HEK293T (cell line): ENCODE results near the gene ANKRD33B.

ENCODE experiments used
- CTCF ChIA-PET: fragments of 350-600 bp; formaldehyde crosslinking; extraction: SDS; loops from one replicate; lab custom pipeline; 2021; ENCODE audit warnings: antibody characterized with exemption, inconsistent platforms; lab: Yijun Ruan, JAX
- POLR2A ChIA-PET: fragments of 350-600 bp; formaldehyde crosslinking; extraction: SDS; loops from one replicate; lab custom pipeline; 2020; ENCODE audit warnings: antibody characterized with exemption, inconsistent platforms; lab: Yijun Ruan, JAX
- DNase-seq: peaks from one replicate; pipeline ENCODE4 v3.0.0; 2012; ENCODE audit warnings: mixed read lengths; ENCODE audit errors: extremely low spot score
- ARNT ChIP-seq: fragments of 450-650 bp; IDR thresholded peaks from 2 replicates; pipeline ENCODE4 v1.6.1; 2017; ENCODE audit warnings: mild to moderate bottlenecking
- BHLHE40 ChIP-seq: fragments of 450-650 bp; IDR thresholded peaks from 2 replicates; pipeline ENCODE4 v1.6.1; 2016; ENCODE audit warnings: mild to moderate bottlenecking, moderate library complexity, borderline replicate concordance
- CTBP1 ChIP-seq: fragments of 450-650 bp; IDR thresholded peaks from 2 replicates; pipeline ENCODE4 v1.6.1; 2016; ENCODE audit warnings: borderline replicate concordance
- ELF4 ChIP-seq: fragments of 450-650 bp; IDR thresholded peaks from 2 replicates; pipeline ENCODE4 v1.6.1; 2017; ENCODE audit warnings: antibody characterized with exemption
- FOXA1 ChIP-seq: fragments of 450-650 bp; IDR thresholded peaks from 2 replicates; pipeline ENCODE4 v1.6.1; 2016; ENCODE audit warnings: mild to moderate bottlenecking
- FOXK2 ChIP-seq: fragments of 450-650 bp; IDR thresholded peaks from 2 replicates; pipeline ENCODE4 v1.6.1; 2016; ENCODE audit warnings: mild to moderate bottlenecking
- FOXM1 ChIP-seq: fragments of 450-650 bp; IDR thresholded peaks from 2 replicates; pipeline ENCODE4 v1.6.1; 2017; ENCODE audit warnings: mild to moderate bottlenecking, borderline replicate concordance
- HDGF ChIP-seq: fragments of 450-650 bp; IDR thresholded peaks from 2 replicates; pipeline ENCODE4 v1.6.1; 2017; ENCODE audit warnings: antibody characterized with exemption, borderline replicate concordance
- L3MBTL2 ChIP-seq: fragments of 450-650 bp; conservative IDR thresholded peaks from 2 replicates; pipeline ENCODE4 v1.6.1; 2016; ENCODE audit warnings: mild to moderate bottlenecking
- LEF1 ChIP-seq: fragments of 450-650 bp; IDR thresholded peaks from 2 replicates; pipeline ENCODE4 v1.6.1; 2017; ENCODE audit warnings: mild to moderate bottlenecking, borderline replicate concordance
- NFRKB ChIP-seq: fragments of 450-650 bp; IDR thresholded peaks from 2 replicates; pipeline ENCODE4 v1.6.1; 2016; ENCODE audit warnings: mild to moderate bottlenecking, moderate library complexity
- PKNOX1 ChIP-seq: fragments of 450-650 bp; IDR thresholded peaks from 2 replicates; pipeline ENCODE4 v1.6.1; 2016
- SP1 ChIP-seq: fragments of 450-650 bp; IDR thresholded peaks from 2 replicates; pipeline ENCODE4 v1.6.1; 2017
- SUZ12 ChIP-seq: fragments of 450-650 bp; IDR thresholded peaks from 2 replicates; pipeline ENCODE4 v1.6.1; 2016; ENCODE audit warnings: mild to moderate bottlenecking
- TARDBP ChIP-seq: fragments of 450-650 bp; IDR thresholded peaks from 2 replicates; pipeline ENCODE4 v1.6.1; 2016
- ZNF384 ChIP-seq: fragments of 450-650 bp; IDR thresholded peaks from 2 replicates; pipeline ENCODE4 v1.6.1; 2016

The ANKRD33B gene

GRCh38 chr5:10610058-10610457, 46.2 kb downstream of the ANKRD33B start:
- DNase-seq: no peak
- CTCF ChIA-PET: no interaction called here
- no peak for TF ChIP-seq TARDBP
- no peak for TF ChIP-seq CTBP1
- TF ChIP-seq ELF4: no peak
- no peak for TF ChIP-seq FOXM1
- no peak for TF ChIP-seq ZNF384
- TF ChIP-seq FOXA1: no peak
- no peak for TF ChIP-seq L3MBTL2
- TF ChIP-seq SP1: no peak
- TF ChIP-seq NFRKB: no peak
- TF ChIP-seq FOXK2: no peak
- no peak for TF ChIP-seq PKNOX1
- TF ChIP-seq BHLHE40: no peak
- TF ChIP-seq ARNT: no peak
- TF ChIP-seq HDGF: no peak
- no peak for TF ChIP-seq SUZ12
- no peak for TF ChIP-seq LEF1
- POLR2A ChIA-PET: no interaction called here

- TF ChIP-seq ZNF384 (no peak), SP1 (no peak), CTBP1 (no peak), SUZ12 (no peak), PKNOX1 (no peak), FOXA1 (no peak), FOXM1 (no peak)
- POLR2A ChIA-PET: no interaction called here
- DNase-seq: no peak
- CTCF ChIA-PET: interaction anchor here (1.2 kb wide), 1 partner anchor 188 kb away, joined by 3 read pairs; no protein-coding TSS in a partner anchor
Measured at GRCh38 chr5:10611290-10611689, 47.4 kb downstream of the ANKRD33B start.

GRCh38 chr5:10612251-10612650, 48.4 kb downstream of the ANKRD33B start:
- ChIA-PET CTCF (interaction anchor here (1.2 kb wide), 1 partner anchor 189 kb away, joined by 3 read pairs; no protein-coding TSS in a partner anchor), POLR2A (no interaction called here)
- TF ChIP-seq L3MBTL2: no peak
- TF ChIP-seq FOXM1: no peak
- no peak for TF ChIP-seq NFRKB
- no peak for DNase-seq

GRCh38 chr5:10615693-10616092, 51.8 kb downstream of the ANKRD33B start:
- TF ChIP-seq ELF4: no peak
- TF ChIP-seq SUZ12: no peak
- no peak for TF ChIP-seq BHLHE40
- no peak for TF ChIP-seq HDGF
- ChIA-PET POLR2A (no interaction called here), CTCF (no interaction called here)
- no peak for DNase-seq

- POLR2A ChIA-PET: no interaction called here
Measured at GRCh38 chr5:10617103-10617502, 53.2 kb downstream of the ANKRD33B start.

GRCh38 chr5:10618311-10618710, 54.4 kb downstream of the ANKRD33B start:
- DNase-seq: no peak
- CTCF ChIA-PET: interaction anchor here (1.5 to 2.2 kb wide), 2 partner anchors 9 to 11 kb away, joined by 4 to 6 read pairs; no protein-coding TSS in a partner anchor
- no peak for TF ChIP-seq SUZ12
- TF ChIP-seq ELF4: no peak
- TF ChIP-seq FOXA1: no peak
- no peak for TF ChIP-seq HDGF
- TF ChIP-seq FOXK2: no peak
- no peak for TF ChIP-seq SP1
- TF ChIP-seq CTBP1: no peak
- TF ChIP-seq LEF1: no peak
- TF ChIP-seq PKNOX1: no peak
- TF ChIP-seq BHLHE40: no peak
- no peak for TF ChIP-seq NFRKB
- no peak for TF ChIP-seq TARDBP
- no peak for TF ChIP-seq ARNT
- TF ChIP-seq ZNF384: no peak
- no peak for TF ChIP-seq FOXM1
- no peak for TF ChIP-seq L3MBTL2
- POLR2A ChIA-PET: no interaction called here

More at GRCh38 chr5:10617103-10617502, 53.2 kb downstream of the ANKRD33B start:
- CTCF ChIA-PET: interaction anchor here (1.1 kb wide), 1 partner anchor 10 kb away, joined by 3 read pairs; no protein-coding TSS in a partner anchor
- TF ChIP-seq NFRKB: no peak
- no peak for TF ChIP-seq BHLHE40
- no peak for TF ChIP-seq ELF4
- no peak for TF ChIP-seq FOXM1
- TF ChIP-seq FOXA1: no peak
- TF ChIP-seq PKNOX1: no peak
- TF ChIP-seq LEF1: no peak
- TF ChIP-seq CTBP1: no peak
- TF ChIP-seq HDGF: no peak
- no peak for DNase-seq
